HG02943 (cell line): ENCODE results near the gene OBSCN.
"Not testable (repeated sequence)": the region's sequence is repeated elsewhere in the genome, so short reads cannot be mapped to it uniquely, and the experiment has no call there.

Experiments used
- ATAC-seq: cut with Tn5 transposase; IDR thresholded peaks from one replicate; pipeline ENCODE4 v1.9.1; 2021; ENCODE audit warnings: mild to moderate bottlenecking, low read depth, moderate library complexity; ENCODE audit not compliant: unreplicated experiment

Gene OBSCN

DNA sequence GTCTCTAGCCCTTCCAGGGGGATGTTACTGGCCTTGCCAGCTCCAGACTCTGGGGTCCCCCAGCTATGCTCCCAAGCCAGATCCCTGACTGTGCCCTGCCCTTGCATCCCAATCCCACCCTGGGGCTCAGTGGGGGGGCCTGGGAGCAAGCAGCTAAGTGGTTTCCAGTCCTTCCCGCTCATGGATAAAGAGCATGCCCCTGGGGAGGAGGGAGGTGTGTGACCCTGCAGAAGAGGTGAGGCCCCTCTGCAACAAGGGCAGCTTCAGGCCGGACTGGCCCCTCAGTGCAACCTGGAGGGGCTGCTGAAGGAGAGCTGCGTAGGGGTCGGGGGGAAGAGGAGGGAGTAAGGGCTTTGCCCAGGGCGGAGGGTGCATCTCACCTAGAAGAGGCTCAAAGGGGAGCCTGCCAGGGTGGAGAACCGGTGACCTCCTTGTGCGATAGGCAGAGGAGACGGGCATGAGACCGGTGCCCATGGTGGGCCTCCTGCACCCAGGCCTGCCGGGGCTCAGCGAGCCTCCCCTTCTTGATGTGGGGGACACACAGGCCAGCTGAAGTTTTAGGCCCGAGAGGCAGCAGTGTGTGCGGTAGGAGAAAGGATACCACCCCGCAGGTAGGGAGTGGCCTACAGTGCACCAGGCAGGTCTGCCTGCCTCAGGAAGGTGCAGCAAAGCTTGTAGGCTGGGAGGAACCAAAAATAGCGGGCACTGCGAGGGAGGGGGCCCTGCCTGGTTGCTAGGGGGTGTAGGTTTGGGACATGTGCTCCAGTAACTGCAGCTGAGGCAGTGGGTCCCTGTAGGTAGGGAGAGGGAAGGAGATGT, 3.1 kb downstream of the OBSCN start:
- no peak for ATAC-seq

DNA sequence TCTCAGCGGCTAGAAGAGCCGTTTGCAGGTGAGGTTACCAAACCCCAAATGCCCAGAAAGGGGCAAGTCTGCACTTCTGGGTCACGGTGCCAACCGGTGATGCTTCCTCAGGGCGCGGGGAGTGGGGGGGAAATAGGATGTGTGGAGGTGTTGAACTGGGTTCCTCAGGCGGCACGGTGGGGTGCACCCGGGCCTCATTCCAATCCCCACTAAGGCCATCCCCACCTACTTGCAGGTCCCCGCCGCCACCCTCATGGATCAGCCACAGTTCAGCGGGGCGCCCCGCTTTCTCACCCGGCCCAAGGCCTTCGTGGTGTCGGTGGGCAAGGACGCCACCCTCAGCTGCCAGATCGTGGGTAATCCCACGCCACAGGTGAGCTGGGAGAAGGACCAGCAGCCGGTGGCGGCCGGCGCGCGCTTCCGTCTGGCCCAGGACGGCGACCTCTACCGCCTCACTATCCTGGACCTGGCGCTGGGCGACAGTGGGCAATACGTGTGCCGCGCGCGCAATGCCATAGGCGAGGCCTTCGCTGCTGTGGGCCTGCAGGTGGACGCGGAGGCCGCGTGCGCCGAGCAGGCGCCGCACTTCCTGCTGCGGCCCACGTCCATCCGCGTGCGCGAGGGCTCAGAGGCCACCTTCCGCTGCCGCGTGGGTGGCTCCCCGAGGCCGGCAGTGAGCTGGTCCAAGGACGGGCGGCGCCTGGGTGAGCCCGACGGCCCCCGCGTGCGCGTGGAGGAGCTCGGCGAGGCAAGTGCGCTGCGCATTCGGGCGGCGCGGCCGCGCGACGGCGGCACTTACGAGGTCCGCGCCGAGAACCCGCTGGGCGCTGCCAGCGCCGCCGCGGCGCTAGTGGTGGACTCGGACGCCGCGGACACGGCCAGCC, 3.9 kb downstream of the OBSCN start:
- ATAC-seq: no peak

- ATAC-seq: no peak
Measured at GRCh38 chr1:228212415-228212965, 4.6 kb downstream of the OBSCN start.

GRCh38 chr1:228212966-228213844, 5.4 kb downstream of the OBSCN start:
- ATAC-seq: peak; percentile 86

DNA sequence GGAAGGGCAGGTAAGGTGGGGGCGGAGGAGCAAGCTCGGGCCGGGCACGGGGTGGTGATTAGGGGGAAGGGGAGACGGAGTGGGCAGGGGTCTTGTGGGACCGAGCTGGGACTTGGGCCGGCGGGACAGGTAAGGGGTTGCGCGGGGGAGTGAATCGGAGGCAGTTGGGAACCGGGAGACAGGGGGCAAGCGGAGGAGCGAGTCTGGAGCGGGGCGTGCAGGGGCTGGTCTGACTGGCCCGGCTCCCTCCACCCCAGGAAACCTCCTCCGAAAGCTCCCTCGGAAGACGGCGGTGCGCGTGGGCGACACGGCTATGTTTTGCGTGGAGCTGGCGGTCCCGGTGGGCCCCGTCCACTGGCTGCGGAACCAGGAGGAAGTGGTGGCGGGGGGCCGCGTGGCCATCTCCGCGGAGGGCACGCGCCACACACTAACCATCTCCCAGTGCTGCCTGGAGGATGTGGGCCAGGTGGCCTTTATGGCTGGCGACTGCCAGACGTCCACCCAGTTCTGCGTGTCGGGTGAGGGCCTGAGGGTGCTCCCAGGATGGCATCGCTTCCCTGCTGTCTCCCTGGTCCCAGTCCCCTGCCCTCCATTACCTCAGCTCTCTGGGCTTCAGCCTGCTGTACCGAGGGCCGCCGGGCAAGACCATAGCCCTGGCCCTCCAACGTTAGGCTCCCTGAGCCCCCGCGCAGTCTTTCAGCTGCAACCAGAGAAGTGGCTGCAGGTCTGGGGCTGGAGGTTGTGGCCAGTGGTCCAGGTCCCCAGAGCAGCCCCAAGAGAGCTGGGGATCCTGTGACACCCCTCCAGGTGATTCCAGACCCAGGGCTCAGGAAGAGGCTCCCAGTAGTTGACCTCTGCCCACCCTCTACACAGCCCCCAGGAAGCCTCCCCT, 6.3 kb downstream of the OBSCN start:
- no peak for ATAC-seq

DNA sequence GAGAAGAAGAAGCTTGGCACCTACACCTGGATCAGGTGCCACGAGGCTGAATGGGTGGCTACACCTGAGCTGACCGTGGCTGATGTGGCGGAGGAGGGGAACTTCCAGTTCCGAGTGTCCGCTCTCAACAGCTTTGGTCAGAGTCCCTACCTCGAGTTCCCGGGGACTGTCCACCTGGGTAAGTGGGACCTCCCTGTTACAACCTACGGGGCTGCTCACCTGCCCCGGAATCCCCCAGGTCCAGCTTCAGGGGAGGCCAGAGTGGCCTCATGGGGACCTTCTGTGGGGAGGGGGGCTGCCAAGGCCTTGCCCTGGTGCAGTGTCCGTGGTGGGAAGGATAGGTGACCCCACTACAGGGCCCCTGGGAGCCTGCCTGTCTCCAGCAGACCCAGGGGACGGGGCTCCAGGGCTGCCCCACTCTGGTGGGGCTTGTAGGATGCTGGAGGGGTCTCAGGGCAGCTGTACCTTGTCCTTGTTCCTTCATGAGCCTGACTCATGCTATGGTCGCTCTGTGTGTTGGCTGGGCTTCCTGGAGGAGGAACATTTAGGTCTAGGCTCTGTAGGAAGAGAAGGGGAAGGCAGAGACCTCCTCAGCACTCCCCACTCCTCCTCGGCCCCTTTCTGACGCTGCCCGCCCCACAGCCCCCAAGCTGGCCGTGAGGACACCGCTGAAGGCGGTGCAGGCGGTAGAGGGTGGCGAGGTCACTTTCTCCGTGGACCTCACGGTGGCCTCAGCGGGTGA, 7.2 kb downstream of the OBSCN start:
- no peak for ATAC-seq

GRCh38 chr1:228215663-228216116, 7.8 kb downstream of the OBSCN start:
- ATAC-seq: no peak

- ATAC-seq: no peak
Measured at GRCh38 chr1:228216371-228217320, 8.8 kb downstream of the OBSCN start.

DNA sequence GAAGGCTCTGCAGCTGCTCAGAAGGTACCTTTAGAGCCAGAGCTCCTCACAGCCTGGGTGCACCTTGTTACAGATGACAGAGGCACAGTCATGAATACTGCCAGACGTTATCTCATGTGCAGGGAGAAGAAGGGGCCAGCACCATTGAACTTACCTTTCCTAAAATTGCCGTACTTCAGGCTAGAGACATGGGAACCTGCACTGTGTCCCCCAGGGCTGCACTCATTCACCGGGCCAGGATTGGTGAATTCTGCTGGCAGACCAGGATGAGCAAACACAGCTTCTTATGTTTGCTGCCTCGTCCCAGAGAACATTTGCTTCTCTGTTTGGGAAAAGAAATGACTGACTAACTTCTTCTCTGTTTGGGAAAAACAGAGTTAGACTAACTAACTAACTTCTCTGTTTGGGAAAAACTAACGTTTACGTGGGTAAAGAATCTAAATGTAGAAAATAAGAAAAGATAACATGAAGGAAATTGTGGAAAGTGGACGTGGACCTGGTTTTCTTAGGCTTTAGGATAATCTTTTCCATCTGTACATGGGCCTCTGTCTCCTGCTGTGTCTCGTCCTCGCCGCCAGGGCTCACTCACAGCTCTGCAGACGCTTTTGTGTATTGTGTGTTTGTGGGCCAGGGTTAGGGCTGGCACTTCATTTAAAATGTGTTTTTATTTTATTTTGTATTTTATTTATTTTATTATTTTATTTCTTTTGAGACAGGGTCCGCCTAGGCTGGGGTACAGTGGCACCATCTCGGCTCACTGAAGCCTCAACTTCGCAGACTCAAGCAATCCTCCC, 9.9 kb downstream of the OBSCN start:
- no peak for ATAC-seq

DNA sequence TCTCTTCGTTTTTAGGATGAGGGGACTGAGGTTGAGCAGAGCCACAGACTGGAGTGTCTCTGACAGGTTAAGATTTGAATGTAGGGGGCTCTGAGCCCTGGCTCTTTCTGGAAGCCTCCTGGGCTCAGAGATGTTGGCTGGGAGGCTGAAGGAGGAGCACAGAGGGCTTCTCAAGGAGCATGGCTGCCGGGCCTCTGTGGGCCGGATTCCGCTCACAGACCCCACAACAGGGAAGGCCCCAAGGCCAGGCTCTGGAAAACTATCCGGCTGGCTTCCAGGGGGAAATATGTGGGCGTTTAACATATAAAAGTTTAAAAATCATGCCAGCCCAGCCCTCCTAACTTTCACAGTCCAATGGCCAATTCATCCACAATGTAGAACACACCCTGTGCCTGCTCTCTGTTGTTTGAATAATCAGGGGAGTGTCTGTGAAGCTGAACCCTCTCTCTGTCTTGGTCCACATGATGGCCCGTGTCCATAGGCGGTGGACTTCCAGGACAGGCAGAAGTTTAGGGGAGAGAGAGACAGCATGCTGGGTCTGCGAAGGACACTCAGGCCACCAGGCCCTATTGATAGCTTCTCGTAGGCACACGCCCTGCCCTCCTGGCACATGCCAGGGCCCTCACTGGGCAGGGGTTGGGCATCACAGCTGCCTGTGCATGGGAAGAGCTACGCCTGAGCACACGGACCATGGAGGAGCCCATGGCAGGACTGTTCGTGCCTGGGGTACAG, 10.8 kb downstream of the OBSCN start:
- no peak for ATAC-seq

DNA sequence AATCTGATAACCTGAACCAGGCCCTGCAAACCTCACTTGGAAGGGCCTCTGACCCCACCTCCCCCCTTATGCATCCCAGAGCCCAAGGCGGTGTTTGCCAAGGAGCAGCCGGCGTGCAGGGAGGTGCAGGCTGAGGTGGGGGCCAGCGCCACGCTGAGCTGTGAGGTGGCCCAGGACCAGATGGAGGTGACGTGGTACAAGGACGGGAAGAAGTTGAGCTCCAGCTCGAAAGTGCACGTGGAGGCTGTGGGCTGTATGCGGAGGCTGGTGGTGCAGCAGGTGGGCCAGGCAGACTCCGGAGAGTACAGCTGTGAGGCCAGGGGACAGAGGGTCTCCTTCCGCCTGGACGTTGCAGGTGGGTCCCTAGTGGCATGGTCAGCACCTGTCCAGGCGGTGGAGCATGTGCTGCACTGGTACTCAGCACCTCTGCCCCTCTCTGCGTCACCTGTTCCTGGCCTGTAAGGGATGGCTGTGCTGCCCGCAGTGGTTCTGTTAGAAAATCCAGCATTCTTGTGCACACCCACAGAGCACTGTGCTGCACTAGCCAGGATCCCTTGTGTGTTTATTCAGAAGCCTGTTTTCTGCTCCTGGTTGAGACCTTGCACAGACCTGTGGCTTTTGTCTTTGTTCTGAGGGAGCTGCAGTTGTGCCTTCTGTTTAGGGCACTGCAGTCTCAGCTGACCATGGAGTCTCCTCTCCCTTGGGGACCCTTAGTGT, 11.6 kb downstream of the OBSCN start:
- no peak for ATAC-seq

- no peak for ATAC-seq
Measured at GRCh38 chr1:228219962-228220780, 12.3 kb downstream of the OBSCN start.

DNA sequence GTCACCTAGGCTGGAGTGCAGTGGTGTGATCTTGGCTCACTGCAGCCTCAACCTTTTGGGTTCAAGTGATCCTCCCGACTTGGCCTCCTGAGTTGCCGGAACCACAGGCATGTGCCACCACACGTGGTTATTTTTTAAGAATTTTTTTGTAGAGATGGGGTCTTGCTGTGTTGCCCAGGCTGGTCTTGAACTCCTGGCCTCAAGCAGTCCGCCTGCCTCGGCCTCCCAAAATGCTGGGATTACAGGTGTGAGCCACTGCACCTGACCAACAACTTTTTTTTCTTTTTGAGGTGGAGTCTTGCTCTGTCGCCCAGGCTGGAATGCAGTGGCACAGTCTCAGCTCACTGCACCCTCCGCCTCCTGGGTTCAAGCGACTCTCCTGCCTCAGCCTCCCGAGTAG, 13.3 kb downstream of the OBSCN start:
- ATAC-seq: not testable (repeated sequence)

DNA sequence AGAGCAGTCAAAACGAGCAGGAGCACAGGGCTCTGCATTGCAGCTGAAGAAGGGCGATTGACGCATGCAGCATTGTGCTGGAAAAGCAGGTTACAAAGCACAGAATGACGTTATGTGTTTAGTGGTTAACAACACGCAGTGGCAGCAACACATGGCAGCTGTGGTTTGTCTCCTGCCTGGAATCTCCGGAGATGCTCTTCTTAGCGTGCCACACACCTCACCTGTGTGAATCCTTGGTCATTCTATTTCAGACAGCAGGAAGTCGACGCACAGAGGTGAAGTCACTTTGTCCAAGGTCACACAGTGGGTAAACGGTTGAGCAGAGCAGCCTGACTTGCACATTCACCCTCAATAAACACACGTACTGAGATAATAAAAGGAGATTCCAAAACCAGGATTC, 14.7 kb downstream of the OBSCN start:
- no peak for ATAC-seq
